Mesendoderm (in vitro differentiated cells): ENCODE data around the gene SNX18.

Experiments used
- DNase-seq: peaks from one replicate; pipeline ENCODE4 v3.0.0; 2013
- H2AK5ac ChIP-seq: 2 replicates; pipeline ENCODE4 v1.6.1; 2013; ENCODE audit warnings: low read length, inconsistent platforms
- H2BK120ac ChIP-seq: 2 replicates; pipeline ENCODE4 v1.6.1; 2013; ENCODE audit warnings: low read depth, mild to moderate bottlenecking, low read length, moderate library complexity, mixed read lengths
- H2BK15ac ChIP-seq: replicated peaks from 2 replicates; pipeline ENCODE4 v1.6.1; 2013; ENCODE audit warnings: low read depth, mild to moderate bottlenecking, moderate library complexity
- H2BK5ac ChIP-seq: 2 replicates; pipeline ENCODE4 v1.6.1; 2013; ENCODE audit warnings: low read length, inconsistent platforms
- H3K18ac ChIP-seq: 2 replicates; pipeline ENCODE4 v1.6.1; 2013; ENCODE audit warnings: mild to moderate bottlenecking, low read length, mixed read lengths
- H3K23ac ChIP-seq: one replicate; pipeline ENCODE4 v1.6.1; 2013; ENCODE audit warnings: low read length
- H3K27ac ChIP-seq: 2 replicates; pipeline ENCODE4 v1.5.1; 2013; ENCODE audit warnings: low read depth, mild to moderate bottlenecking, inconsistent platforms, low read length, moderate library complexity
- H3K27me3 ChIP-seq: 2 replicates; pipeline ENCODE4 v1.6.1; 2013; ENCODE audit warnings: low read length, control low read depth, mild to moderate bottlenecking, inconsistent platforms; ENCODE audit not compliant: insufficient read depth, poor library complexity
- H3K36me3 ChIP-seq: 2 replicates; pipeline ENCODE4 v1.6.1; 2013; ENCODE audit warnings: low read length, inconsistent platforms; ENCODE audit not compliant: control insufficient read depth, insufficient read depth
- H3K4ac ChIP-seq: one replicate; pipeline ENCODE4 v1.6.1; 2013; ENCODE audit warnings: low read depth, mild to moderate bottlenecking, low read length, moderate library complexity
- H3K4me1 ChIP-seq: 2 replicates; pipeline ENCODE4 v1.6.1; 2013; ENCODE audit warnings: low read depth, low read length, inconsistent platforms; ENCODE audit not compliant: control insufficient read depth
- H3K4me2 ChIP-seq: 2 replicates; pipeline ENCODE4 v1.6.1; 2013; ENCODE audit warnings: low read length
- H3K4me3 ChIP-seq: 2 replicates; pipeline ENCODE4 v1.5.1; 2013; ENCODE audit warnings: mild to moderate bottlenecking, low read length
- H3K56ac ChIP-seq: one replicate; pipeline ENCODE4 v1.6.1; 2013; ENCODE audit warnings: low read length
- H3K79me1 ChIP-seq: 2 replicates; pipeline ENCODE4 v1.6.1; 2013; ENCODE audit warnings: low read length, inconsistent platforms
- H3K79me2 ChIP-seq: 2 replicates; pipeline ENCODE4 v1.6.1; 2013; ENCODE audit warnings: mild to moderate bottlenecking, low read length; ENCODE audit not compliant: control insufficient read depth, insufficient read depth
- H3K9ac ChIP-seq: 2 replicates; pipeline ENCODE4 v1.6.1; 2013; ENCODE audit warnings: low read length, inconsistent platforms
- H4K5ac ChIP-seq: one replicate; pipeline ENCODE4 v1.6.1; 2013; ENCODE audit warnings: low read length
- H4K8ac ChIP-seq: one replicate; pipeline ENCODE4 v1.6.1; 2013; ENCODE audit warnings: low read depth, mild to moderate bottlenecking, control low read depth, low read length, moderate library complexity
- WGBS: extraction: QIAGEN DNeasy Blood & Tissue Kit; methylation state at CpG from one replicate; pipeline ENCODE4 v1.1.7; 2013; ENCODE audit warnings: low lambda C conversion rate, missing lambda C conversion rate; ENCODE audit not compliant: insufficient coverage; ENCODE audit errors: extremely low coverage; 5-methylcytosine and 5-hydroxymethylcytosine counted together

SNX18 gene

GRCh38 chr5:54491326-54491725, 26.2 kb upstream of the SNX18 start:
- Histone ChIP-seq H3K9ac (no peak overlapping the region), H3K56ac (no peak overlapping the region), H4K5ac (no peak overlapping the region), H3K79me1 (no peaks in the 10 kb centered on the region), H2BK15ac (no peak overlapping the region), H3K4me1 (no peaks in the 10 kb centered on the region), H2BK5ac (no peak overlapping the region), H3K23ac (no peak overlapping the region), H3K36me3 (no peaks in the 10 kb centered on the region), H3K79me2 (no peaks in the 10 kb centered on the region), H3K4ac (no peak overlapping the region), H3K27ac (no peak overlapping the region), H3K18ac (no peak overlapping the region), H4K8ac (no peak overlapping the region), H3K27me3 (no peaks in the 10 kb centered on the region), H3K4me3 (no peak overlapping the region), H2AK5ac (no peak overlapping the region), H2BK120ac (no peak overlapping the region), H3K4me2 (no peak overlapping the region)
- DNase-seq, result no peak
- no CpG with 5 or more reads among the region's 1 CpG for WGBS

DNA sequence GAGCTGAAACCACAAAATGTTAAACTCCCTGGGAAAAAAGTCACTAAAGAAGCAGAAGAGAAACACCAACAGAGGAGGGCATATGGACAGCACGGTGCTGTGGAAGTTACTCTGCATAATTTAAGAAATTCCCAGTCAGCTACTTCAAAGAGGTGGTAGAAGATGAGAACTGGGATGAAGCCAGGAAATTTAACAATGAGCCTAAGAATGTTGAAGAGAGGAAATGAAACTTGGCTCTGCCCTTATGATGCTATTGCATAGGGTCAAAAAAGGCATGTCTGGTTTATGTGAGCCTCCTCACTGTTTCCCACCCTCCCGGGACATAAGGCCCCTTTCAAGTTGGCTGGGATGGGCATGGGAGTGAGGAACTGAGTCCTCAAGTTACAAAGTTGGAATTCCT, 25.4 kb upstream of the SNX18 start:
- Histone ChIP-seq H3K79me2 (no peaks in the 10 kb centered on the region), H4K8ac (no peak overlapping the region), H3K4me1 (no peaks in the 10 kb centered on the region), H4K5ac (no peak overlapping the region), H3K4ac (no peak overlapping the region), H3K4me3 (no peak overlapping the region), H3K9ac (no peak overlapping the region), H3K36me3 (no peaks in the 10 kb centered on the region), H2BK15ac (no peak overlapping the region), H3K18ac (no peak overlapping the region), H3K27me3 (no peaks in the 10 kb centered on the region), H3K56ac (no peak overlapping the region), H2BK120ac (no peak overlapping the region), H3K23ac (no peak overlapping the region), H3K27ac (no peak overlapping the region), H2AK5ac (no peak overlapping the region), H2BK5ac (no peak overlapping the region), H3K79me1 (no peaks in the 10 kb centered on the region), H3K4me2 (no peak overlapping the region)
- no CpG with 5 or more reads among the region's 2 CpGs for WGBS
- no peak for DNase-seq

DNA sequence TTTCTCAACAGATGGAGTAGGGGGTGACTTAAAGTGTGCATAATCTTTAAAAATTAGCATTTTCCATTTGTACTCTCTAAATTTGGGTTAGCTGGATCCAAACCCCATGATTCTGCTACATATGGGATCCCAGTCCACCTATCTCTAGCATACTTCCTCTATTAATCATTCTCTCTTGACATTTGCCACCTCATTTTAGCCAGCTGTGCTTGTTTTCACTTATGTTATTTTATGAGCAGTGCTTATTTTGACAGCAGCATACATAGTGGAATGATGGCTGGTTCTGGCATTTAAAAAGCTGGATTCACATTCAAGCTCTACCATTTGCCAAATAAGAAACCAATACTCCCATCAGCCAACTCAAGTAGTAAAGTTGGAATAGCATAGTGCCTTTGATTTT, 22.5 kb upstream of the SNX18 start:
- Histone ChIP-seq H3K27ac (no peak overlapping the region), H3K23ac (no peak overlapping the region), H3K18ac (no peak overlapping the region), H2AK5ac (no peak overlapping the region), H3K79me1 (no peaks in the 10 kb centered on the region), H3K9ac (no peak overlapping the region), H3K79me2 (no peaks in the 10 kb centered on the region), H3K4me3 (no peak overlapping the region), H2BK120ac (no peak overlapping the region), H2BK5ac (no peak overlapping the region), H3K4ac (no peak overlapping the region), H3K56ac (no peak overlapping the region), H3K4me1 (no peaks in the 10 kb centered on the region), H4K8ac (no peak overlapping the region), H3K36me3 (no peaks in the 10 kb centered on the region), H4K5ac (no peak overlapping the region), H3K4me2 (no peak overlapping the region), H2BK15ac (no peak overlapping the region), H3K27me3 (no peaks in the 10 kb centered on the region)
- no peak for DNase-seq

DNA sequence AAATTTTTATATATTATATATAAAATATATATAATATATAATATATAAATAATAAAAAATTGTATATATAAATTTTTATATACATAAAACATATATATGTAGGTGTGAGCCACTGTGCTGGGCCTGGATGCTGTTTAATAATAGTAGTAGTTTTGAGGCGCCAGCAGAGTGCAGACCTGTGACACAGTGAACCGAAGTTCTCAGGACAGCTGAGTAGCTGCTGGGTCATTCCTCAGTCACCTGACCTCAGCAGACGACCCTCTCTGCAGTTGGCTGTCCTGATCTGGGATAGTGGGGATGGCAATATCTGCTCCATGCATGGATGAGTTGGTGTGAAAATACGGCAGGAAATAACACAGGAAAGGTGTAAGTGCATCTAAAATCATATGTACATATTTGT, 3.3 kb upstream of the SNX18 start:
- no peaks in the 10 kb centered on the region for H3K36me3 ChIP-seq
- no peak overlapping the region for H3K27ac ChIP-seq
- no peak overlapping the region for H2BK5ac ChIP-seq
- no peaks in the 10 kb centered on the region for H3K27me3 ChIP-seq
- H4K5ac ChIP-seq, result no peak overlapping the region
- no peaks in the 10 kb centered on the region for H3K79me1 ChIP-seq
- H3K4me2 ChIP-seq, result no peak overlapping the region
- no peak overlapping the region for H3K4me3 ChIP-seq
- no peak overlapping the region for H3K18ac ChIP-seq
- H3K4me1 ChIP-seq, result no peaks in the 10 kb centered on the region
- no peak overlapping the region for H3K56ac ChIP-seq
- no peak overlapping the region for H2BK15ac ChIP-seq
- H2BK120ac ChIP-seq, result no peak overlapping the region
- no peak overlapping the region for H4K8ac ChIP-seq
- no peak overlapping the region for H2AK5ac ChIP-seq
- DNase-seq, result peak; percentile 68
- H3K23ac ChIP-seq, result no peak overlapping the region
- H3K9ac ChIP-seq, result no peak overlapping the region
- peaks cover 14% of the 10 kb centered on the region for H3K79me2 ChIP-seq
- H3K4ac ChIP-seq, result no peak overlapping the region
- WGBS, result no CpG with 5 or more reads among the region's 4 CpGs

DNA sequence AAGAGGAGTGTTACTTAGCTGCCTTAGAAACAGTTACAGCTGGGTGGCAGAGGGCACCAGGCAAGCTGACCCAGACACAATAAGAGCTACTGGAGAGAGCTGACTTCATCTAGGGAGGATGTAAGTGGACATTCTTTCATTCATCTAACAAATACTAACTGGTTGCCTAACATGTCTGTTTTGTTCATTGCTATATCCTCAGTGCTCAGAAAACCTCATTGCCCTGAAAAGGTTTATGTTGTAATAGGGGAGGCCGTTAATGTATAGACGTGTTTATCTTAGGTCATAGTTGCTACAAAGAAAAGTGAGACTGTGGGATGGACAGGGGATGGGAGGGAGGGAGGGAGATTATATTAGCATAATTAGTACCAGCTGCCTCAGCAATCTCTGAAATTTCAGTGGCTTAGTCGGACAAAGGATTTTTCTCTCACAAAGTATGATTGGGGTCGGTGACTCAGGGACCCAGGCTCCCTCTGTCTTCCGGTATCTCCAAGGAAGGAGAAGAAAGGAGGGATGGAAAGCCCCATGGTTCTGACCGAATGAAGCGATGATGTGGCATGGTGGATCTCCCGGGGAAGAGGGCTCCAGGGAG, 2.6 kb upstream of the SNX18 start:
- Histone ChIP-seq H2AK5ac (no peak overlapping the region), H3K18ac (no peak overlapping the region), H2BK120ac (no peak overlapping the region), H3K4me1 (peaks cover 2% of the 10 kb centered on the region), H4K8ac (no peak overlapping the region), H3K36me3 (no peaks in the 10 kb centered on the region), H3K27me3 (no peaks in the 10 kb centered on the region), H3K4ac (no peak overlapping the region), H3K9ac (no peak overlapping the region), H3K4me2 (no peak overlapping the region), H2BK5ac (no peak overlapping the region), H3K23ac (no peak overlapping the region), H2BK15ac (no peak overlapping the region), H3K56ac (peak overlapping the region; percentile 34), H4K5ac (no peak overlapping the region), H3K27ac (no peak overlapping the region), H3K79me1 (no peaks in the 10 kb centered on the region), H3K4me3 (no peak overlapping the region), H3K79me2 (peaks cover 21% of the 10 kb centered on the region)
- WGBS, result no CpG with 5 or more reads among the region's 8 CpGs
- no peak for DNase-seq

GRCh38 chr5:54515634-54516033, 1.9 kb upstream of the SNX18 start:
- Histone ChIP-seq H3K4me3 (no peak overlapping the region), H3K4me2 (no peak overlapping the region), H3K79me1 (no peaks in the 10 kb centered on the region), H3K23ac (no peak overlapping the region), H2AK5ac (no peak overlapping the region), H3K27me3 (no peaks in the 10 kb centered on the region), H3K56ac (no peak overlapping the region), H4K8ac (no peak overlapping the region), H3K4ac (no peak overlapping the region), H4K5ac (no peak overlapping the region), H3K18ac (no peak overlapping the region), H3K4me1 (peaks cover 2% of the 10 kb centered on the region), H2BK15ac (no peak overlapping the region), H3K27ac (no peak overlapping the region), H2BK120ac (no peak overlapping the region), H3K79me2 (peaks cover 28% of the 10 kb centered on the region), H3K9ac (no peak overlapping the region), H3K36me3 (no peaks in the 10 kb centered on the region), H2BK5ac (no peak overlapping the region)
- DNase-seq, result no peak
- no CpG with 5 or more reads among the region's 3 CpGs for WGBS
